ENCODE results near the gene GOLGA6A.

GOLGA6A gene

DNA sequence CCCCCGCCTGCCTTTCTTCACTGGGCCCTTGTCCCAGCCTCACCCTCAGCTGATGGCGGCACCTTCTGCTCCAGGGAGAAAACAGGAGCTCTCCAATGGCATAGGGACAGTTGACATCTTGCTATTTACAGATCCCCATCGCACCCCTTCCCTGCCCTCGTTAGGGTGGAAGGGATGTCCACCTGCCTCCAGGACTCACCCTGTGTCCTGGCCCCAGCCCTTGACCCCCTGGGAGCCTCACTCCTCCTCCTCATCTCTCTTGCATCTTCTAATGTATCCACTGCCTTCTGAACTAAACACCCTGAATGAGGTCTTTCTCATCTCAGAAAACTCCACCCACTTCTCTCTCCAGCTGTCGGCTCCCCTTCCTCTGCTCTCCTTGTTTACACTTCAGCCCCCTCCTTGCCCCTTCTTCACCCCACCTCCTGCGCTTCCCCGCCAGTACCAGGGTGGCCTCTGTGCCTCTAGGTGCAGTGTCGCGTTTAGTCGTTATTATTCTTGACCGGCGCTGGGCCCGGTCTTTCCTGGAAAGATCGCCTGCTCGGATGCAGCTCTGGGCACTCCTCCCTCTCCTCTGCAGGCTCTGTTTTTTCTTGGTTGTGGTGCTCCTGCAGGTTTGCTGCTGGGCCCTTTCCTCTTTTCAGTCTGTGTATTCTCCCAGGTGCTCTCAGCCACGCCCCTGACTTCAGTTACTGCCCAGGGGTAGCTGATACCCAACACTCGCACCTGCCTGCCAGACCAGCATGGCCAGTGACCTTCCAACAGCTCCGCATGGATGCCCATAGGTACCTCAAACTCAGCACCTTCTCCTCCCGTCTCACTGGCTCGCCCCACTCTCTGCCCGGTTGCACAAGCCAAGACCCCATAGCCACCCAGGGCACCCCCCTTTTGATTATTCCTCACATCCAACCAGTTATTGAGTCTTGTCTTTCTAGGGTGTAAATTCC, 44.9 kb downstream of the GOLGA6A start:
- H3K4me3 ChIP-seq (ENCODE audit: low read depth, low read length) = no peak overlapping the region

DNA sequence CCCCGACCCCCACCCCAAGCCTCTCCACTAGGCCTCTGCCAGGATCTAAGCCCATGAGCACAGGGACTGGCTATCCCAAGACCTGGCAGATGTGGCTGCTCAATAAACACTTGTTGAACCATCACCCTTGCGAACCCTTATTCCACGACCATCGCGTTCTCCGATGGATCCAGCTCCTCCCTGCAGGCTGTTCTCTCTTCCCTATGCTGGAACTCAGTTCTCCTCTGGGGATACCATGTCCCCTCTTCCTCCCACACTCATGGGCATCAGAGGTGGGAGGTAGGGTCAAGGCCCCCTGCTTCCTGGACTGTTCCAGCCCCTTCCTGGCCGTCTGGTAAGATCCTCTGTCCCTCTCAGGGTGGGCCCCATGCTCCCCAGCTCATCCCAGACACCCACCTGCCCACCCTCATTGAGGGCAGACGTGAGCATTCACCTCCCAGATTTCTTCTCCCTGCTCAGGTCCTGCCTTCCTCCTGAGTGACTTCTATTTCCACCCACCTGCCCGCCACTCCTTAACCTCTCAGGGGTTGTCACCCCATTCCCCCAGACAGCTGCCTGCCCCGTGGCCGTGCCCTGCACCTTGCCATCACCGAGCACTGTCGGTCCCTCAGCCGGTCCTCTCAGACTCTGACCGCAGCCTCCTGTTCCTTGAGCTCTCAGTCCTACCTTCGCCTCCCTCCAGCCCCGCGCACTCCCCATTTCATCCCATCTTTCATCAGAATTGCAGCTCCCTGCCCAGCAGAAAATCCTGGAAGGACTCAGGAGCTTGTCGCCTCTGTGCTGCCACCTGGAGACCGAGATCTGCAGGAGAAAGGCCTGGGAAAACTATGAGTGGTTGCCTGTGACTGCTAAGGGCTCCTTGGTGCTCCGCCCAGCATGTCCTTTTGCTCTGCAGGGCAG, 45.8 kb downstream of the GOLGA6A start:
- H3K4me3 ChIP-seq (ENCODE audit: low read depth, low read length) = no peak overlapping the region

DNA sequence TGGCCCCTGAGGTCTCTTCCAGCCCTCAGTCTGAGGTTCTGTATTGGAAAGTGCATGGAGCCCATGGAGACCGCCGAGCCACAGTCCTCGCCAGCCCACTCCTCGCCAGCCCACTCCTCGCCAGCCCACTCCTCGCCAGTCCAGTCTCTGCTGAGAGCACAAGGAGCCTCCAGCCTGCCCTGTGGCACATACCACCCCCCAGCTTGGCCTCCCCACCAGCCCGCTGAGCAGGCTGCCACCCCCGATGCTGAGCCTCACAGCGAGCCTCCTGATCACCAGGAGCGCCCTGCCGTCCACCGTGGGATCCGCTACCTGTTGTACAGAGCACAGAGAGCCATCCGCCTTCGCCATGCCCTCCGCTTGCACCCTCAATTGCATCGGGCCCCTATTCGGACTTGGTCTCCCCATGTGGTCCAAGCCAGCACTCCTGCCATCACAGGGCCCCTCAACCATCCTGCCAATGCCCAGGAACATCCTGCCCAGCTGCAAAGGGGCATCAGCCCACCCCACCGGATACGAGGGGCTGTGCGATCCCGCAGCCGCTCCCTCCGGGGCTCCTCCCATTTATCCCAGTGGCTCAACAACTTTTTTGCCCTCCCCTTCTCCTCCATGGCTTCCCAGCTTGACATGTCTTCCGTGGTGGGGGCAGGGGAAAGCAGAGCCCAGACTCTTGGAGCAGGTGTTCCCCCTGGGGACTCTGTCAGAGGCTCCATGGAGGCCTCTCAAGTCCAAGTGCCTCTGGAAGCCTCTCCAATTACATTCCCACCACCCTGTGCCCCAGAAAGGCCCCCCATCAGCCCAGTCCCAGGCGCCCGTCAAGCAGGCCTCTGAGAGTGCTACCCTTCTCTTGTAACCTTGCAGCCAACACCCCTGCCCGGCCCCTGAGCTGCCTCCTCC, 47.0 kb downstream of the GOLGA6A start:
- no peak overlapping the region for H3K4me3 ChIP-seq (ENCODE audit: low read depth, low read length)

DNA sequence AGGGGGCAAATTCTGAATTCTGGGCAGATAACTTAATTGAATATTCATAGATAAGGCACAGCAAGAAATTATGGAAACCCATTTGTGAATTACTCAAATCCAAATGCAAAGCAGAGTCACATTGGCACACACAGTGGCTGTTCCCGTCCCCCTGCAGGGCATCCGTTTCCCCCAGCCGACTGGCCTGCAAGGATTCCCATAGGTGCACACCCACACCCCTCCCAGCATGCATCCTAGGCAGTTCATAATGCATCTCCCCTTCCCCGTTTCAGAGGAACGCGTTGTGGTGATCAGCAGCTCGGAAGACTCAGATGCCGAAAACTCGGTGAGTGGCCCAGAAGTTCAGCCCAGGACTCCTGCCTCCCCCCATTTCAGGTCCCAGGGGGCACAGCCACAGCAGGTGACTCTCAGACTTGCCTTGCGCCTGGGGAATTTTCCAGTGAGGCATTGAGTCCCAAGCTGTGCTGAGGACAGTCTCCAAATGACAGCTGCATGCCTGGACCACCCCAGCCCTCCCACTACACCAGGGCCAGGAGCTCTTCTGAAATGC, 48.1 kb downstream of the GOLGA6A start:
- H3K4me3 ChIP-seq (ENCODE audit: low read depth, low read length) = no peak overlapping the region

DNA sequence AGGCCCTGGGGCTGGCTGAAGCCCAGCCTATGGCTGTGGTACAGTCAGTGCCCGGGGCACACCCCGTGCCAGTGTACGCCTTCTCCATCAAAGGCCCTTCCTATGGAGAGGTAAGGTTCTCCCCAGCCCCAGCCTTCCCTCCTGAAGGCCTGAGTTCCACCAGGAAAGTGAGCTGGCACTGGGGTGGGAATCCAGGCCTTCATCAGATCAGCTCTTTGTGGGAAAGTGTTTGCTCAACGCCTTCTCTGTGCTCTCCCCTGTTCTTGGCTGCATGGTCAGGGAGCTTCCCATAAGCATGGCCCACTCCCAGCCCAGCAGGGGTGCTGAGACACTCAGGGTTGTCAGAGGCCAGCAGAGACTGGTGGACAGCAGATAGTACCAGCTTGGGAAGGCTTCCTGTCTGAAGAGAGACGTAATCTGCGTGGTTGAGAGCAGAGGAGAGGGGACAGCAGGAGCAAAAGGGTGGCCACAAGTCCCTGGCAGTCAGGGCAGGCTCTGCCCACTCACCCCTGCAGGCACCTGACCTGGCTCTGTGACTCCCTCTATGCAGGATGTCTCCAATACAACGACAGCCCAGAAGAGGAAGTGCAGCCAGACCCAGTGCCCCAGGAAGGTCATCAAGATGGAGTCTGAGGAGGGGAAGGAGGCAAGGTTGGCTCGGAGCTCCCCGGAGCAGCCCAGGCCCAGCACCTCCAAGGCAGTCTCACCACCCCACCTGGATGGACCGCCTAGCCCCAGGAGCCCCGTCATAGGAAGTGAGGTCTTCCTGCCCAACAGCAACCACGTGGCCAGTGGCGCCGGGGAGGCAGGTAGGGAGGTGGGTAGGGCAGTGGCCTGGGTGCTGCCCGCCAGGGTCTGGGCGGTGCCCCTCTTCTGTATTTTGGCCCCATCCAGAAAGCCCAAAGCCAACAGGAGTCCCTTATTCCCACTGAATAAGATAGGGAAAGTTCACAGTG, 49.5 kb downstream of the GOLGA6A start:
- no peak overlapping the region for H3K4me3 ChIP-seq (ENCODE audit: low read depth, low read length)

DNA sequence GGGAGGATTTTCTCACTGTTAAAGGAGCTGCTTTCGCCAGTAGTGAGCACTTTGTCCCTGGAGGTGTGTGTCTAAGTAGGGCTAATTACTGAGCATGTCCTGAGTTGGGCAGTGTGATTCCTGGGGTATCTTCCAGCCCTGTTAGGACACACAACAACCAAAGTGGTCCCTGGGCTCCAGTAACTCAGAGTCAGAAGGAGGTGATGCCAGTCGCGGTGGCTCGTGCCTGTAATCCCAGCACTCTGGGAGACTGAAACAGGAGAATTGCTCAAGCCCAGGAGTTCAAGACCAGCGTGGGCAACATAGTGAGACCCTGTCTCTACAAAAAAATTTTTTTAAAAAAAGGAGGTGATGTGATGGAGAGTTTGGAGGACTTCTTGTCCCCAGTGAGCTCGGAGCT, 50.3 kb downstream of the GOLGA6A start:
- no peak overlapping the region for H3K4me3 ChIP-seq (ENCODE audit: low read depth, low read length)

DNA sequence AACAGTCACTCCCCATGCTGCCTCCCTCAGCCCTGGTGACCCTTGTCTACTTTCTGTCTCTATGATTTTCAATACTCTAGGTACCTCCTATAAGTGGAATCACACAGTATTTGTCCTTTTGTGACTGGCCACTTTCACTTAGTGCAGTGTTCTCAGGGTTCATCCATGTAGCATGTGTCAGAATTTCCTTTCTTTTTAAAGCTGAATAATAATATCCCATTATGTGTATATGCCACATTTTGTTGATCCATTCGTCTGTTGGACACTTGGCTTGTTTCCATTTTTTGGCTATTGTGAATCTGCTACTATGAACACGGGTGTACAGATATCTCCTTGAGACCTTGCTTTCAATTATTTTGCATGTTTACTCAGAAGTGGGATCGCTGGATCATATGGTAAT, 53.7 kb downstream of the GOLGA6A start:
- no peak overlapping the region for H3K4me3 ChIP-seq (ENCODE audit: low read depth, low read length)

DNA sequence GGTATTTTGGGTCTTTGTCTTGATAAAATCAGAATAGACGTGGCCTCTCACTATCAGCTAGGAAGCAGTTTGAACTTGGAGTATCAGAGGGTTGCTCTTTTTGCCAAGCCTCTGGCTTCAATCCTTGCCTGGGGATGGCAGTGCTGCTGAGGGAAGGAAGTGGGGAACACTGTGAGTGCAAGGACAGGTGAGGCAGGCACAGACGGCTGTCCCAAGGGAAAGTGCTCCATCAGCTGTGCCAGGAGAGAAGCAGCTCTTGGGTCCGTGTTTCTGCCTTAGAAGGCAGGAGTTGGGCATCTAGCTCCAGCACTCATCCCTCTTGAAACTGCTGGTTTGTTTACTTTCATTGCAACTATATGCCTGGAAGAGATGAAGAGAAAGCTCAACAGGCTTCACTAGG, 54.7 kb downstream of the GOLGA6A start:
- H3K4me3 ChIP-seq (ENCODE audit: low read depth, low read length) = no peak overlapping the region

DNA sequence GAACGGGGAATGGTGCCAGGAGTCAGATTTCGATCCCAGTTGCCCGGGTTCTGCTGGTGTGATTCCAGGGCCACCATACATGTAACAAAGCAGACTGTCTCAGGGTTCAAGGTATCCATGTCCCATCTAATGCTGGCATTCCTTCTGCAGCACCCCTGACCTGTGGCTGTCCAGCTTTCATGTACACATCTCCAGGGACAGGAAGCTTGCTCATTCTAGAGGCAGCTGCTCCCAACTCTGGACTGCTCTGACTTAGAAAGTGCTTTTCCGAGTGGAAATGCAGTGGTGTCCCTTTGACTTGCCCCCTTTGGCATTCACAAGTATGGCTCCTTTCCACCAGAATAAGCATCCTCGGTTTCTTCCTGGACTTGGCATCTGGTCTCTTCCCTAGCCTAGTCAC, 56.9 kb downstream of the GOLGA6A start:
- no peak overlapping the region for H3K4me3 ChIP-seq (ENCODE audit: low read depth, low read length)

DNA sequence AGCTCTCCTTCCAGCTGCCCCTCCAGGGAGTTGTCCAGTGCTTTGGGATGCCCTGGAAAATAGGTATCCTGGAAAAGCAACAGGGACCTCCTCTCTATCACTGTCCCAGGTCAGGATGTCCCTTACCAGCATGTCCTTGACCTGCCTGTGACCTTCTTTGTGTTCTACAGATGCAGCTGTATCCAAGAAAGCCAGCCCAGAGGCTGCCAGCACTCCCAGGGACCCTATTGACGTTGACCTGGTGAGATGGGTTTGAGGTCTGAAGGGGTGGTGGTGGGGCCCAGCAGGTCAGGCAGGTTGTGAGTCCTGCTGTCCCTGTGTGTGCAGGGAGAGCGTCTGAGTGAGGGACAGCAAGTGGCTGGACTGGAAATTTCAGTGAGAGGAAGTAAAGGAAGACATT, 57.7 kb downstream of the GOLGA6A start:
- H3K4me3 ChIP-seq (ENCODE audit: low read depth, low read length) = no peak overlapping the region

DNA sequence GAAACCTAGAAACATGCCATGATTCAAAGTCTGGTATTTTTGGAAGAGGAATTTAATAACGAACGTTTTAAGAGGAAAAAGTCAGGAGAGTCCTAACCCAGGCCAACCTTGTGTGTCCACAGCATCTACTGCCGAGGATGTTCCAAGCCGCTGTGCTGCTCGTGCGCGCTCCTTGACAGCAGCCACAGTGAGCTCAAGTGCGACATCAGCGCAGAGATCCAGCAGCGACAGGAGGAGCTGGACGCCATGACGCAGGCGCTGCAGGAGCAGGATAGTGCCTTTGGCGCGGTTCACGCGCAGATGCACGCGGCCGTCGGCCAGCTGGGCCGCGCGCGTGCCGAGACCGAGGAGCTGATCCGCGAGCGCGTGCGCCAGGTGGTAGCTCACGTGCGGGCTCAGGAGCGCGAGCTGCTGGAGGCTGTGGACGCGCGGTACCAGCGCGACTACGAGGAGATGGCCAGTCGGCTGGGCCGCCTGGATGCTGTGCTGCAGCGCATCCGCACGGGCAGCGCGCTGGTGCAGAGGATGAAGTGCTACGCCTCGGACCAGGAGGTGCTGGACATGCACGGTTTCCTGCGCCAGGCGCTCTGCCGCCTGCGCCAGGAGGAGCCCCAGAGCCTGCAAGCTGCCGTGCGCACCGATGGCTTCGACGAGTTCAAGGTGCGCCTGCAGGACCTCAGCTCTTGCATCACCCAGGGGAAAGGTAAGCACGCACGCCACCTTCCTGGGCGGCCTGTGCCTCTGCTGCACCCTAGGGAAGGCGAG, 59.5 kb downstream of the GOLGA6A start:
- no peak overlapping the region for H3K4me3 ChIP-seq (ENCODE audit: low read depth, low read length)

All from iPS-11a (cell line).